ENCODE data around the gene PLEKHO2. TPM values are rescaled to one million over a fixed set of nuclear protein-coding genes. Genes with fewer than 3 reads are reported as not detected.

The PLEKHO2 gene
- total and polyA plus RNA-seq, 2 donors (not counting 3 experiments of a cell fraction or from before 2014, with no cell fraction given) = 21.9 to 24.9 TPM

DNA sequence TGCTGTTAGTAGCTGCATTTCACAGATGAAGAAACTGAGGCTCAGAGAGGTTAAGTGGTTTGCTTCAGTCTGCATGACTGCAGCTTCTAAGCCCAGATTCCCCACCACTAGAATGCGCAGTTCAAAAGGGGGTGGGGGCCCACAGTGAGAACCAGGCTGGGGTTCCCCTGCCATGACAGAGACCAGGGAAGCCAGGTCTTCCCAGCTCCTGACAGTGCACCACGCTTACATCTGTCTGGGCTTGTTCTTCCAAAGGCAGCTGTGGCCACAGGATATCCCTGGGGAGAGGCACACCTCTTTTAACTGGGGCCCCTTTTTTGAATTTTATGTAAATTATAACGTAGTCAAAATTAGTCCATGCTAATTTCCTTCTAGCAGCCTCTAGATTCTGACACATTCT lies 5.3 kb downstream of the PLEKHO2 start:
- no peak for DNase-seq (ENCODE audit: low read depth, low spot score)
- no peak overlapping the region for H3K4me3 ChIP-seq (replicated peaks in 1 of 3; ENCODE audit: insufficient read depth in 1 of 3, low read depth in 1 of 3, low read length in 3 of 3)
- H3K9ac ChIP-seq (replicated peaks; ENCODE audit: extremely low read depth, insufficient read depth, low read length) = no peak overlapping the region
- TF ChIP-seq, protein P1, sequence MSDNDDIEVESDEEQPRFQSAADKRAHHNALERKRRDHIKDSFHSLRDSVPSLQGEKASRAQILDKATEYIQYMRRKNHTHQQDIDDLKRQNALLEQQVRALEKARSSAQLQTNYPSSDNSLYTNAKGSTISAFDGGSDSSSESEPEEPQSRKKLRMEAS (IDR thresholded peaks at IDR 0.05; ENCODE audit: insufficient read depth, insufficient read length) = no peak
- TF ChIP-seq EZH2 (IDR thresholded peaks at IDR 0.05; ENCODE audit: borderline replicate concordance, low read depth, low read length, severe bottlenecking) = no peak
- no peak for TF ChIP-seq GATA2 (IDR thresholded peaks at IDR 0.05; ENCODE audit: insufficient read depth, insufficient read length, low read depth, low read length)
- TF ChIP-seq JUN (IDR thresholded peaks at IDR 0.05; ENCODE audit: borderline replicate concordance, insufficient read depth, insufficient read length, low read depth) = no peak
- no peak for TF ChIP-seq POLR2AphosphoS5 (IDR thresholded peaks at IDR 0.05; ENCODE audit: insufficient read depth, low read depth, low read length)
- TF ChIP-seq MYC (IDR thresholded peaks at IDR 0.05; ENCODE audit: low read depth, low read length) = no peak
- TF ChIP-seq FOS (IDR thresholded peaks at IDR 0.05; ENCODE audit: borderline replicate concordance, insufficient read depth, low read length) = no peak
- TF ChIP-seq, protein P2, sequence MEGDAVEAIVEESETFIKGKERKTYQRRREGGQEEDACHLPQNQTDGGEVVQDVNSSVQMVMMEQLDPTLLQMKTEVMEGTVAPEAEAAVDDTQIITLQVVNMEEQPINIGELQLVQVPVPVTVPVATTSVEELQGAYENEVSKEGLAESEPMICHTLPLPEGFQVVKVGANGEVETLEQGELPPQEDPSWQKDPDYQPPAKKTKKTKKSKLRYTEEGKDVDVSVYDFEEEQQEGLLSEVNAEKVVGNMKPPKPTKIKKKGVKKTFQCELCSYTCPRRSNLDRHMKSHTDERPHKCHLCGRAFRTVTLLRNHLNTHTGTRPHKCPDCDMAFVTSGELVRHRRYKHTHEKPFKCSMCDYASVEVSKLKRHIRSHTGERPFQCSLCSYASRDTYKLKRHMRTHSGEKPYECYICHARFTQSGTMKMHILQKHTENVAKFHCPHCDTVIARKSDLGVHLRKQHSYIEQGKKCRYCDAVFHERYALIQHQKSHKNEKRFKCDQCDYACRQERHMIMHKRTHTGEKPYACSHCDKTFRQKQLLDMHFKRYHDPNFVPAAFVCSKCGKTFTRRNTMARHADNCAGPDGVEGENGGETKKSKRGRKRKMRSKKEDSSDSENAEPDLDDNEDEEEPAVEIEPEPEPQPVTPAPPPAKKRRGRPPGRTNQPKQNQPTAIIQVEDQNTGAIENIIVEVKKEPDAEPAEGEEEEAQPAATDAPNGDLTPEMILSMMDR (IDR thresholded peaks at IDR 0.05; ENCODE audit: extremely low read depth in 1 of 2, insufficient read depth in 1 of 2, low read depth in 1 of 2, low read length in 2 of 2) = no peak
- TF ChIP-seq POLR2A (IDR thresholded peaks at IDR 0.05; ENCODE audit: low read depth, low read length) = no peak
- dilution Hi-C loops (cut with MboI; ENCODE audit: extremely low pct_ligation_motif_present, low sequenced_read_pairs) (no loop called here), intact Hi-C loops (cut with micrococcal nuclease) (no loop called here)
- no peaks in the 10 kb centered on the region for H3K9me3 ChIP-seq (replicated peaks; ENCODE audit: control insufficient read depth, insufficient read depth, low read length)
- ChIA-PET POLR2A (no interaction called here), CTCF (interaction anchor here (1.4 to 1.5 kb wide), 2 partner anchors 12 to 58 kb away, joined by 4 to 5 read pairs; no protein-coding TSS in a partner anchor)
- no peaks in the 10 kb centered on the region for H3K9me1 ChIP-seq (replicated peaks; ENCODE audit: control insufficient read depth, extremely low read depth, insufficient read depth, low read length)
- no peak overlapping the region for H2AFZ ChIP-seq (ENCODE audit: low read depth, low read length)
- peaks cover 73% of the 10 kb centered on the region for H3K79me2 ChIP-seq (ENCODE audit: control insufficient read depth, insufficient read depth, low read length)
- no TSS peak for BruUV-seq (replicated peaks)
- H3K36me3 ChIP-seq (ENCODE audit: control insufficient read depth in 2 of 2, extremely low read depth in 1 of 2, insufficient read depth in 2 of 2, low read length in 2 of 2) = peaks cover 0 to 5% of the 10 kb centered on the region in 2 experiments
- no peaks in the 10 kb centered on the region for H4K20me1 ChIP-seq (replicated peaks; ENCODE audit: control insufficient read depth, extremely low read depth, insufficient read depth, low read length)
- FAIRE-seq = no peak
- no peaks in the 10 kb centered on the region for H3K27me3 ChIP-seq (ENCODE audit: control insufficient read depth in 2 of 2, insufficient read depth in 2 of 2, low read length in 2 of 2)
- peaks cover 34% of the 10 kb centered on the region for H3K4me1 ChIP-seq (ENCODE audit: control insufficient read depth, extremely low read depth, insufficient read depth, low read length)
- no peak overlapping the region for H3K4me2 ChIP-seq (ENCODE audit: insufficient read depth, low read length)
- H3K27ac ChIP-seq (ENCODE audit: insufficient read depth, low read depth, low read length) = no peak overlapping the region
